K562 (cell line): ENCODE measurements around the gene CBL. TPM values are rescaled to one million over a fixed set of nuclear protein-coding genes. Genes with fewer than 3 reads are reported as not detected.

ENCODE experiments used
- ATAC-seq: fragments of 200-7000 bp; cut with Tn5 transposase; 3 replicates; pipeline ENCODE4 v1.9.1; 2020; ENCODE audit warnings: moderate library complexity
- BruUV-seq: library from RNA; stranded (reverse); fragments of 400-500 nt; replicated peaks from 2 replicates; lab custom pipeline; 2021; lab: Mats Ljungman, UMichigan
- CTCF ChIA-PET: fragments of 300-600 bp; formaldehyde crosslinking; extraction: SDS; loops from one replicate; lab custom pipeline; 2021; ENCODE audit warnings: low intra/inter-chr PET ratio; lab: Yijun Ruan, JAX
- POLR2A ChIA-PET: fragments of 300-600, 350-650 bp; sonication (Branson Sonifier 250); formaldehyde crosslinking; extraction: SDS; loops from one replicate; lab custom pipeline; 2021; ENCODE audit warnings: antibody characterized with exemption, inconsistent platforms; lab: Yijun Ruan, JAX
- DNase-seq, 4 experiments: peaks; one replicate each; pipeline versions ENCODE4 v3.0.0 to v3.0.0-alpha.2; 2011 to 2018; ENCODE audit warnings: low spot score in 3 of 4, mixed read lengths in 3 of 4; ENCODE audit errors: extremely low read depth in 1 of 4
- FAIRE-seq: peaks from 2 replicates; lab custom pipeline; 2011; peaks lifted over from hg19 to GRCh38; lab: Jason Lieb, UNC
- H2AFZ ChIP-seq: 2 replicates; pipeline ENCODE4 v1.6.0; 2011; ENCODE audit warnings: low read depth, low read length, control low read depth, inconsistent platforms
- H3K27ac ChIP-seq: fragments of 200-600 bp; 3 replicates; pipeline ENCODE4 v1.8.0; 2011; ENCODE audit warnings: low read depth, mild to moderate bottlenecking, control low read depth, inconsistent platforms, low read length, moderate library complexity, mixed read lengths; ENCODE audit errors: extremely low read depth
- H3K27me3 ChIP-seq, 2 experiments: fragments of 300-600 bp in 1 of 2; 2 replicates in 1 of 2; 3 replicates in 1 of 2; pipeline versions ENCODE4 v1.6.0 to v1.8.0; 2011; ENCODE audit warnings: inconsistent platforms in 2 of 2, low read length in 2 of 2, mild to moderate bottlenecking in 1 of 2, mixed read lengths in 1 of 2, moderate library complexity in 1 of 2; ENCODE audit not compliant: control insufficient read depth in 2 of 2, insufficient read depth in 2 of 2
- H3K36me3 ChIP-seq: fragments of 300-600 bp; 3 replicates; pipeline ENCODE4 v1.8.0; 2011; ENCODE audit warnings: mild to moderate bottlenecking, low read length, inconsistent platforms; ENCODE audit not compliant: control insufficient read depth, insufficient read depth
- H3K4me1 ChIP-seq, 2 experiments: fragments of 200-600 bp in 1 of 2; replicated peaks in 1 of 2; 2 replicates in 1 of 2; 3 replicates in 1 of 2; pipeline versions ENCODE4 v1.5.1 to v1.8.0; 2011; ENCODE audit warnings: inconsistent platforms in 2 of 2, low read length in 2 of 2, mild to moderate bottlenecking in 1 of 2, mixed read lengths in 1 of 2, moderate library complexity in 1 of 2; ENCODE audit not compliant: control insufficient read depth in 2 of 2, insufficient read depth in 2 of 2
- H3K4me2 ChIP-seq: 2 replicates; pipeline ENCODE4 v1.6.1; 2011; ENCODE audit warnings: low read length, control low read depth, inconsistent platforms, mixed read lengths; ENCODE audit not compliant: insufficient read depth
- H3K4me3 ChIP-seq: fragments of 200-600 bp; sonication (generic), shearing (Covaris generic); 2 replicates; pipeline ENCODE4 v1.5.1; 2016; ENCODE audit warnings: control low read depth, inconsistent platforms
- H3K79me2 ChIP-seq: fragments of 200-600 bp; 3 replicates; pipeline ENCODE4 v1.8.0; 2011; ENCODE audit warnings: low read length, inconsistent platforms; ENCODE audit not compliant: control insufficient read depth, insufficient read depth
- H3K9ac ChIP-seq, 2 experiments: 2 replicates each; pipeline versions ENCODE4 v1.6.0 to v1.6.1; 2011; ENCODE audit warnings: low read depth in 2 of 2, low read length in 2 of 2, control low read depth in 1 of 2, inconsistent platforms in 1 of 2, mild to moderate bottlenecking in 1 of 2, mixed read lengths in 1 of 2; ENCODE audit not compliant: insufficient read depth in 1 of 2
- H3K9me1 ChIP-seq: one replicate; pipeline ENCODE4 v1.6.0; 2011; ENCODE audit warnings: inconsistent platforms, mild to moderate bottlenecking, low read length, moderate library complexity; ENCODE audit not compliant: control insufficient read depth, insufficient read depth
- H3K9me3 ChIP-seq: replicated peaks from 2 replicates; pipeline ENCODE4 v1.5.1; 2011; ENCODE audit warnings: low read depth, low read length, inconsistent platforms; ENCODE audit not compliant: control insufficient read depth, insufficient read depth
- H4K20me1 ChIP-seq: replicated peaks from 2 replicates; pipeline ENCODE4 v1.6.1; 2011; ENCODE audit warnings: low read length, inconsistent platforms, mixed read lengths; ENCODE audit not compliant: control insufficient read depth, insufficient read depth
- BDP1 ChIP-seq: IDR thresholded peaks from 3 replicates; pipeline ENCODE4 v1.6.1; 2011; ENCODE audit not compliant: insufficient read length, insufficient read depth
- CBFA2T3 ChIP-seq: fragments of 450-650 bp; IDR thresholded peaks from 2 replicates; pipeline ENCODE4 v1.6.1; 2017
- CEBPG ChIP-seq, 3 experiments: fragments of 200-800 bp in 1 of 3; sonication (Bioruptor generic) in 1 of 3; sonication (generic) in 1 of 3; formaldehyde crosslinking in 1 of 3; IDR thresholded peaks in 2 of 3; conservative IDR thresholded peaks in 1 of 3; 2 replicates each; pipeline versions ENCODE4 v1.6.1 to v1.8.0; 2016 to 2022; ENCODE audit warnings: missing compliant biosample characterization in 2 of 3, missing genetic modification characterization in 2 of 3, mild to moderate bottlenecking in 1 of 3, missing genetic modification reagents in 1 of 3
- DACH1 ChIP-seq: fragments of 450-650 bp; IDR thresholded peaks from 2 replicates; pipeline ENCODE4 v1.6.1; 2018; ENCODE audit not compliant: partially characterized antibody
- ERF ChIP-seq: fragments of 450-650 bp; formaldehyde crosslinking; IDR thresholded peaks from 2 replicates; pipeline ENCODE4 v1.4.0; 2020; ENCODE audit warnings: mild to moderate bottlenecking, mixed read lengths
- FIP1L1 ChIP-seq: fragments of 200-400 bp; formaldehyde crosslinking; IDR thresholded peaks from 2 replicates; pipeline ENCODE4 v1.6.1; 2018; ENCODE audit warnings: mild to moderate bottlenecking, low read depth, low read length; ENCODE audit not compliant: poor library complexity, severe bottlenecking
- HDAC1 ChIP-seq, 2 experiments: fragments of 450-650 bp; IDR thresholded peaks; 2 replicates each; pipeline ENCODE4 v1.6.1; 2016 to 2017; ENCODE audit warnings: inconsistent platforms in 1 of 2, mild to moderate bottlenecking in 1 of 2, moderate library complexity in 1 of 2
- HLTF ChIP-seq: fragments of 450-650 bp; IDR thresholded peaks from 2 replicates; pipeline ENCODE4 v1.6.1; 2016
- HMBOX1 ChIP-seq: sonication (generic); IDR thresholded peaks from 2 replicates; pipeline ENCODE4 v1.6.1; 2016
- LCOR ChIP-seq: sonication (generic); formaldehyde crosslinking; IDR thresholded peaks from 2 replicates; pipeline ENCODE4 v1.8.0; 2022; ENCODE audit warnings: mild to moderate bottlenecking, missing genetic modification reagents
- PHF21A ChIP-seq: fragments of 450-650 bp; IDR thresholded peaks from 2 replicates; pipeline ENCODE4 v1.6.1; 2017; ENCODE audit warnings: low read depth, borderline replicate concordance
- TAF9B ChIP-seq: fragments of 450-650 bp; IDR thresholded peaks from 2 replicates; pipeline ENCODE4 v1.6.1; 2018; ENCODE audit warnings: mild to moderate bottlenecking; ENCODE audit not compliant: partially characterized antibody
- TRIM28 ChIP-seq: fragments of 450-650 bp; IDR thresholded peaks from 2 replicates; pipeline ENCODE4 v1.6.1; 2017
- VEZF1 ChIP-seq: fragments of 200-800 bp; sonication (Bioruptor generic); IDR thresholded peaks from 2 replicates; pipeline ENCODE4 v1.6.1; 2017; ENCODE audit warnings: missing genetic modification characterization, missing compliant biosample characterization
- XRCC5 ChIP-seq: fragments of 200-400 bp; formaldehyde crosslinking; IDR thresholded peaks from 2 replicates; pipeline ENCODE4 v1.6.1; 2017; ENCODE audit warnings: low read depth, mild to moderate bottlenecking, low read length
- ZNF384 ChIP-seq: IDR thresholded peaks from 2 replicates; pipeline ENCODE4 v1.6.1; 2012; ENCODE audit warnings: low read depth, low read length, improper control_type of control experiment
- ZNF436 ChIP-seq: fragments of 250-450, 450-650 bp; sonication (Bioruptor Pico); formaldehyde crosslinking; IDR thresholded peaks from 2 replicates; pipeline ENCODE4 v1.7.0; 2020; ENCODE audit warnings: mild to moderate bottlenecking
- WGBS: fragments of 100-300 bp; shearing (Covaris generic); methylation state at CpG from one replicate; pipeline ENCODE4 v1.1.6; 2016; ENCODE audit warnings: low coverage, mixed read lengths; ENCODE audit not compliant: insufficient coverage; ENCODE audit errors: missing lambda C conversion rate; 5-methylcytosine and 5-hydroxymethylcytosine counted together
- in situ Hi-C: fragments of 300-500 bp; cut with MboI; formaldehyde crosslinking; loops from 4 replicates; pipeline ENCODE4 v1.15.0; 2018; ENCODE audit warnings: inconsistent platforms, mixed read lengths
- intact Hi-C: fragments of 100-400 bp; cut with micrococcal nuclease; formaldehyde crosslinking; loops from 2 replicates; pipeline ENCODE4 v1.14.2; 2022
- polyA plus RNA-seq, 8 experiments: library from polyadenylated mRNA; depleted of rRNA in 4 of 8; stranded (reverse) in 5 of 8; unstranded in 3 of 8; fragments of >200 nt; fragmentation: Nextera tagmentation in 2 of 8; fragmentation: Illumina TruSeq in 1 of 8; extraction: Ambion mirVana in 2 of 8; extraction: Trizol in 1 of 8; gene quantifications; 2 replicates each; pipeline versions ENCODE4 v1.2.1 to v1.2.3, GENCODE V29; 2011 to 2014; ENCODE audit warnings: inconsistent platforms in 1 of 8, missing spikeins in 1 of 8
- total RNA-seq, 7 experiments: library from RNA; depleted of rRNA in 6 of 7; stranded (reverse); fragments of >200 nt in 6 of 7; fragmentation: Illumina TruSeq in 2 of 7; extraction: Trizol in 2 of 7; gene quantifications; 2 replicates each; pipeline versions ENCODE4 v1.2.1 to v1.2.3, GENCODE V29; 2011 to 2021; ENCODE audit warnings: low replicate concordance in 1 of 7
- TF ChIP-seq, protein P1 (sequence below): sonication (generic); formaldehyde crosslinking; IDR thresholded peaks from 2 replicates; pipeline ENCODE4 v1.8.1; 2022; ENCODE audit warnings: missing genetic modification reagents
- TF ChIP-seq, protein P2 (sequence below): IDR thresholded peaks from 2 replicates; pipeline ENCODE4 v1.6.1; 2012; ENCODE audit warnings: low read depth, low read length, improper control_type of control experiment, borderline replicate concordance

The CBL gene
- total and polyA plus RNA-seq, 9 of the 15 experiments (the other 6 are each of a cell fraction or from before 2014, with no cell fraction given) = 3.2 to 24.9 (median 9.9) TPM

GRCh38 chr11:119258983-119259382 is 52.8 kb downstream of the CBL start:
- BruUV-seq = no TSS peak
- FAIRE-seq (no peak), DNase-seq (no peak), ATAC-seq (no peak)
- Histone ChIP-seq H3K27me3 (no peaks in the 10 kb centered on the region), H4K20me1 (no peaks in the 10 kb centered on the region), H3K4me1 (peaks cover 0 to 27% of the 10 kb centered on the region in 2 experiments; a peak in 4 of 5 replicates), H3K27ac (no peak overlapping the region; the same call in 2 of the 3 replicates), H3K9me3 (no peaks in the 10 kb centered on the region), H3K79me2 (peaks cover 26% of the 10 kb centered on the region), H3K9ac (no peak overlapping the region), H3K36me3 (no peaks in the 10 kb centered on the region; the same call in 2 of the 3 replicates), H3K4me2 (no peak overlapping the region; the same call in 1 of the 2 replicates), H2AFZ (no peak overlapping the region), H3K4me3 (no peak overlapping the region), H3K9me1 (no peaks in the 10 kb centered on the region)
- POLR2A ChIA-PET = interaction anchor here (1.2 to 1.4 kb wide), 2 partner anchors 9 to 62 kb away, joined by 4 read pairs; no protein-coding TSS in a partner anchor
- WGBS = 8% methylated on average over 3 of the region's 3 CpGs
- in situ Hi-C loops (no loop called here), intact Hi-C loops (no loop called here)
- CTCF ChIA-PET = no interaction called here
- no peak for TF ChIP-seq HDAC1 (IDR thresholded peaks at IDR 0.05)
- TF ChIP-seq BDP1 = no peak
- 0 out of 2 replicates have a peak, but pooled peaks have one; percentile 13 for TF ChIP-seq VEZF1 (CRISPR knock-in tag)
- TF ChIP-seq, protein P1, sequence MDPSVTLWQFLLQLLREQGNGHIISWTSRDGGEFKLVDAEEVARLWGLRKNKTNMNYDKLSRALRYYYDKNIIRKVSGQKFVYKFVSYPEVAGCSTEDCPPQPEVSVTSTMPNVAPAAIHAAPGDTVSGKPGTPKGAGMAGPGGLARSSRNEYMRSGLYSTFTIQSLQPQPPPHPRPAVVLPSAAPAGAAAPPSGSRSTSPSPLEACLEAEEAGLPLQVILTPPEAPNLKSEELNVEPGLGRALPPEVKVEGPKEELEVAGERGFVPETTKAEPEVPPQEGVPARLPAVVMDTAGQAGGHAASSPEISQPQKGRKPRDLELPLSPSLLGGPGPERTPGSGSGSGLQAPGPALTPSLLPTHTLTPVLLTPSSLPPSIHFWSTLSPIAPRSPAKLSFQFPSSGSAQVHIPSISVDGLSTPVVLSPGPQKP (CRISPR knock-in tag) = no peak
- TF ChIP-seq HLTF = no peak
- TF ChIP-seq CEBPG (CRISPR knock-in tag; IDR thresholded peaks at IDR 0.05) = no peak
- TF ChIP-seq CEBPG (tag; conservative IDR thresholded peaks at IDR 0.05 in 1 of 2, IDR thresholded peaks at IDR 0.05 in 1 of 2) = 0 out of 4 replicates have a peak, but pooled peaks of 1 of the 2 experiments have one; percentile 13
- TF ChIP-seq ZNF384 = no peak
- TF ChIP-seq XRCC5 = no peak
- no peak for TF ChIP-seq TAF9B
- TF ChIP-seq, protein P2, sequence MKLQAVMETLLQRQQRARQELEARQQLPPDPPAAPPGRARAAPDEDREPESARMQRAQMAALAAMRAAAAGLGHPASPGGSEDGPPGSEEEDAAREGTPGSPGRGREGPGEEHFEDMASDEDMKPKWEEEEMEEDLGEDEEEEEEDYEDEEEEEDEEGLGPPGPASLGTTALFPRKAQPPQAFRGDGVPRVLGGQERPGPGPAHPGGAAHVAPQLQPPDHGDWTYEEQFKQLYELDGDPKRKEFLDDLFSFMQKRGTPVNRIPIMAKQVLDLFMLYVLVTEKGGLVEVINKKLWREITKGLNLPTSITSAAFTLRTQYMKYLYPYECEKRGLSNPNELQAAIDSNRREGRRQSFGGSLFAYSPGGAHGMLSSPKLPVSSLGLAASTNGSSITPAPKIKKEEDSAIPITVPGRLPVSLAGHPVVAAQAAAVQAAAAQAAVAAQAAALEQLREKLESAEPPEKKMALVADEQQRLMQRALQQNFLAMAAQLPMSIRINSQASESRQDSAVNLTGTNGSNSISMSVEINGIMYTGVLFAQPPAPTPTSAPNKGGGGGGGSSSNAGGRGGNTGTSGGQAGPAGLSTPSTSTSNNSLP = no peak
- no peak for TF ChIP-seq LCOR (CRISPR knock-in tag)
- TF ChIP-seq CBFA2T3 = no peak
- no peak for TF ChIP-seq TRIM28
- no peak for TF ChIP-seq ERF (CRISPR knock-in tag)
- peak; percentile 69 for TF ChIP-seq HMBOX1
- no peak for TF ChIP-seq DACH1
- TF ChIP-seq FIP1L1 = no peak
- no peak for TF ChIP-seq ZNF436 (CRISPR knock-in tag)
- TF ChIP-seq PHF21A = no peak
